ENCODE results near the gene PSEN2. TPM values are rescaled to one million over a fixed set of nuclear protein-coding genes. Genes with fewer than 3 reads are reported as not detected.

PSEN2 gene
- total and polyA plus RNA-seq, 2 donors (not counting 3 experiments of a cell fraction or from before 2014, with no cell fraction given) = 12.5 to 19.3 TPM

GRCh38 chr1:226820941-226821718 lies 49.3 kb upstream of the PSEN2 start:
- ChIA-PET POLR2A (no interaction called here), CTCF (interaction anchor here (0.6 to 2.0 kb wide), 11 partner anchors 14 to 213 kb away, joined by 3 to 9 read pairs (median 3); partner anchors contain the start of gene ITPKB)
- Histone ChIP-seq H3K4me3 (replicated peaks in 1 of 3; ENCODE audit: insufficient read depth in 1 of 3, low read depth in 1 of 3, low read length in 3 of 3) (no peak overlapping the region), H3K9me1 (replicated peaks; ENCODE audit: control insufficient read depth, extremely low read depth, insufficient read depth, low read length) (no peaks in the 10 kb centered on the region), H3K27me3 (ENCODE audit: control insufficient read depth in 2 of 2, insufficient read depth in 2 of 2, low read length in 2 of 2) (no peaks in the 10 kb centered on the region), H3K4me2 (ENCODE audit: insufficient read depth, low read length) (peak overlapping the region; percentile 9), H3K9ac (replicated peaks; ENCODE audit: extremely low read depth, insufficient read depth, low read length) (peak overlapping the region; percentile 20), H4K20me1 (replicated peaks; ENCODE audit: control insufficient read depth, extremely low read depth, insufficient read depth, low read length) (no peaks in the 10 kb centered on the region), H3K4me1 (ENCODE audit: control insufficient read depth, extremely low read depth, insufficient read depth, low read length) (peaks cover 46% of the 10 kb centered on the region), H3K36me3 (ENCODE audit: control insufficient read depth in 2 of 2, extremely low read depth in 1 of 2, insufficient read depth in 2 of 2, low read length in 2 of 2) (no peaks in the 10 kb centered on the region), H3K27ac (ENCODE audit: insufficient read depth, low read depth, low read length) (peak overlapping the region; percentile 83), H2AFZ (ENCODE audit: low read depth, low read length) (no peak overlapping the region), H3K79me2 (ENCODE audit: control insufficient read depth, insufficient read depth, low read length) (no peaks in the 10 kb centered on the region), H3K9me3 (replicated peaks; ENCODE audit: control insufficient read depth, insufficient read depth, low read length) (no peaks in the 10 kb centered on the region)
- BruUV-seq (replicated peaks) = TSS peak; percentile 83
- peak; percentile 68 for TF ChIP-seq GATA2 (IDR thresholded peaks at IDR 0.05; ENCODE audit: insufficient read depth, insufficient read length, low read depth, low read length)
- TF ChIP-seq POLR2A (IDR thresholded peaks at IDR 0.05; ENCODE audit: low read depth, low read length) = no peak
- TF ChIP-seq JUN (IDR thresholded peaks at IDR 0.05; ENCODE audit: borderline replicate concordance, insufficient read depth, insufficient read length, low read depth) = peak; percentile 97
- no peak for TF ChIP-seq EZH2 (IDR thresholded peaks at IDR 0.05; ENCODE audit: borderline replicate concordance, low read depth, low read length, severe bottlenecking)
- TF ChIP-seq FOS (IDR thresholded peaks at IDR 0.05; ENCODE audit: borderline replicate concordance, insufficient read depth, low read length) = peak; percentile 83
- peak; percentile 75 for TF ChIP-seq POLR2AphosphoS5 (IDR thresholded peaks at IDR 0.05; ENCODE audit: insufficient read depth, low read depth, low read length)
- peak; percentile 46 for TF ChIP-seq MAX (IDR thresholded peaks at IDR 0.05; ENCODE audit: insufficient read depth, insufficient read length)
- FAIRE-seq (peak; percentile 94), DNase-seq (ENCODE audit: low read depth, low spot score) (peak; percentile 96)
- intact Hi-C loops (cut with micrococcal nuclease) (loop anchor here (1.0 to 2.0 kb wide), 3 partner anchors 82 to 186 kb away; partner anchors contain the start of gene ITPKB), dilution Hi-C loops (cut with MboI; ENCODE audit: extremely low pct_ligation_motif_present, low sequenced_read_pairs) (no loop called here)
